ENCODE measurements around the gene CKAP5.

The CKAP5 gene

GRCh38 chr11:46712874-46713576 lies 133.1 kb downstream of the CKAP5 start (continued):
- TF ChIP-seq ZSCAN16 (tag by site-specific recombination; IDR thresholded peaks at IDR 0.05) (no peak), ZNF48 (tag by site-specific recombination; IDR thresholded peaks at IDR 0.05) (no peak), ZBTB48 (tag by site-specific recombination; IDR thresholded peaks at IDR 0.05) (no peak), YY1 (tag by site-specific recombination; IDR thresholded peaks at IDR 0.05) (no peak), ZNF549 (tag by site-specific recombination; IDR thresholded peaks at IDR 0.05) (no peak), ZNF596 (tag by site-specific recombination; IDR thresholded peaks at IDR 0.05) (no peak), ZNF658 (tag by site-specific recombination; IDR thresholded peaks at IDR 0.05) (no peak), EGR2 (tag by site-specific recombination; IDR thresholded peaks at IDR 0.05; ENCODE audit: low read depth) (no peak), MZF1 (tag by site-specific recombination; IDR thresholded peaks at IDR 0.05; ENCODE audit: borderline replicate concordance) (no peak)

- Histone ChIP-seq H3K9me3 (ENCODE audit: control insufficient read depth, insufficient read depth, low read depth, low read length) (no peaks in the 10 kb centered on the region), H3K27ac (ENCODE audit: extremely low read depth, low read depth, low read length) (no peak overlapping the region), H3K36me3 (ENCODE audit: control insufficient read depth in 2 of 2, insufficient read depth in 1 of 2, low read length in 2 of 2) (peaks cover 0 to 15% of the 10 kb centered on the region in 2 experiments; a peak in 1 of 3 replicates), H3K4me3 (ENCODE audit: low read depth, low read length) (no peak overlapping the region), H3K4me1 (ENCODE audit: control insufficient read depth, insufficient read depth, low read length) (no peaks in the 10 kb centered on the region)
- TF ChIP-seq ZNF514 (tag by site-specific recombination; IDR thresholded peaks at IDR 0.05) = no peak
- no peak for TF ChIP-seq KLF7 (tag by site-specific recombination; IDR thresholded peaks at IDR 0.05; ENCODE audit: borderline replicate concordance)
- no peak for TF ChIP-seq ZNF366 (tag by site-specific recombination; conservative IDR thresholded peaks at IDR 0.05)
- TF ChIP-seq ZNF202 (tag by site-specific recombination; IDR thresholded peaks at IDR 0.05; ENCODE audit: borderline replicate concordance) = no peak
- no peak for TF ChIP-seq ZNF561 (tag by site-specific recombination; IDR thresholded peaks at IDR 0.05; ENCODE audit: borderline replicate concordance)
- POLR2A ChIA-PET = no interaction called here
- CTCF ChIA-PET = interaction anchor here (0.6 kb wide), 1 partner anchor 1042 kb away, joined by 4 read pairs; no protein-coding TSS in a partner anchor
Measured at GRCh38 chr11:46711303-46711702, 134.8 kb downstream of the CKAP5 start.

GRCh38 chr11:46710821-46711269 lies 135.2 kb downstream of the CKAP5 start:
- TF ChIP-seq ZNF37A (tag by site-specific recombination; IDR thresholded peaks at IDR 0.05) (no peak), CTCF (tag by site-specific recombination; IDR thresholded peaks at IDR 0.05) (no peak), KLF9 (tag by site-specific recombination; IDR thresholded peaks at IDR 0.05; ENCODE audit: low read depth) (no peak), ZNF404 (tag by site-specific recombination; IDR thresholded peaks at IDR 0.05) (no peak), IKZF3 (tag by site-specific recombination; IDR thresholded peaks at IDR 0.05) (no peak), ZNF510 (tag by site-specific recombination; IDR thresholded peaks at IDR 0.05; ENCODE audit: insufficient replicate concordance) (no peak), ZNF571 (tag by site-specific recombination; IDR thresholded peaks at IDR 0.05) (no peak), ZNF785 (tag by site-specific recombination; IDR thresholded peaks at IDR 0.05) (no peak), ZNF426 (tag by site-specific recombination; IDR thresholded peaks at IDR 0.05) (no peak), ZNF514 (tag by site-specific recombination; IDR thresholded peaks at IDR 0.05) (no peak), KLF1 (tag by site-specific recombination; IDR thresholded peaks at IDR 0.05) (no peak), ZNF23 (tag by site-specific recombination; IDR thresholded peaks at IDR 0.05; ENCODE audit: borderline replicate concordance) (no peak), ZNF398 (tag by site-specific recombination; IDR thresholded peaks at IDR 0.05) (no peak), PRDM1 (tag by site-specific recombination; IDR thresholded peaks at IDR 0.05) (no peak), ZNF830 (tag by site-specific recombination; IDR thresholded peaks at IDR 0.05; ENCODE audit: low read depth) (no peak), KLF8 (tag by site-specific recombination; IDR thresholded peaks at IDR 0.05) (no peak), ZNF621 (tag by site-specific recombination; IDR thresholded peaks at IDR 0.05) (no peak), ZNF623 (tag by site-specific recombination; IDR thresholded peaks at IDR 0.05) (no peak)
- Histone ChIP-seq H3K4me3 (ENCODE audit: low read depth, low read length) (no peak overlapping the region), H3K4me1 (ENCODE audit: control insufficient read depth, insufficient read depth, low read length) (no peaks in the 10 kb centered on the region), H3K36me3 (ENCODE audit: control insufficient read depth in 2 of 2, insufficient read depth in 1 of 2, low read length in 2 of 2) (peaks cover 0 to 19% of the 10 kb centered on the region in 2 experiments; a peak in 1 of 3 replicates), H3K27ac (ENCODE audit: extremely low read depth, low read depth, low read length) (no peak overlapping the region), H3K9me3 (ENCODE audit: control insufficient read depth, insufficient read depth, low read depth, low read length) (no peaks in the 10 kb centered on the region)
- ChIA-PET CTCF (no interaction called here), POLR2A (no interaction called here)

Measured in HEK293 (cell line).